Activated T-helper 2 cell treated with anti-CD3 and anti-CD28 coated beads, Interferon-gamma antibody, Interleukin-2, Interleukin-4, amounts not matched to agents 10 μg/mL and 5 μg/mL and 100 μg/mL, durations not matched to agents 14 hours and 24 hours and 36 hours (primary cell): ENCODE data around the gene DDRGK1. TPM values are rescaled to one million over a fixed set of nuclear protein-coding genes. Genes with fewer than 3 reads are reported as not detected.

Experiments
- DNase-seq: peaks from one replicate; pipeline ENCODE4 v3.0.0; 2021; ENCODE audit warnings: low spot score
- H3K27ac Mint-ChIP-seq: one replicate; pipeline ENCODE4 v1.8.0; 2021; ENCODE audit warnings: mixed read lengths
- H3K27me3 Mint-ChIP-seq: one replicate; pipeline ENCODE4 v1.8.0; 2021; ENCODE audit warnings: low read depth, mixed read lengths
- H3K36me3 Mint-ChIP-seq: one replicate; pipeline ENCODE4 v1.8.0; 2021; ENCODE audit warnings: low read depth, mixed read lengths
- H3K4me1 Mint-ChIP-seq: one replicate; pipeline ENCODE4 v1.8.0; 2021; ENCODE audit warnings: low read depth, mixed read lengths
- H3K4me3 Mint-ChIP-seq: one replicate; pipeline ENCODE4 v1.8.0; 2021; ENCODE audit warnings: low read depth, mild to moderate bottlenecking, moderate library complexity, mixed read lengths
- H3K9me3 Mint-ChIP-seq: one replicate; pipeline ENCODE4 v1.8.0; 2021; ENCODE audit warnings: mixed read lengths
- intact Hi-C: fragments of 100-400 bp; cut with micrococcal nuclease; formaldehyde crosslinking; loops from one replicate; pipeline ENCODE4 v1.15.1; 2023
- total RNA-seq: library from RNA; stranded (reverse); gene quantifications from 2 replicates; pipeline ENCODE4 v1.2.3, GENCODE V29; 2022

DDRGK1 gene
- total RNA-seq, 1 donor from 2014 or later = 69.2 TPM

- Mint-ChIP-seq H3K36me3 (no peaks in the 10 kb centered on the region), H3K4me1 (peaks cover 8% of the 10 kb centered on the region), H3K27me3 (peaks cover 62% of the 10 kb centered on the region), H3K4me3 (peak overlapping the region; percentile 63), H3K9me3 (no peaks in the 10 kb centered on the region), H3K27ac (no peak overlapping the region)
- DNase-seq = no peak
- intact Hi-C loops = no loop called here
These were observed 36.4 kb upstream of the DDRGK1 start for GRCh38 chr20:3240776-3241363.

GRCh38 chr20:3239867-3240775 is 35.6 kb upstream of the DDRGK1 start:
- Mint-ChIP-seq H3K4me3 (peak overlapping the region; percentile 85), H3K9me3 (no peaks in the 10 kb centered on the region), H3K4me1 (peaks cover 8% of the 10 kb centered on the region), H3K27ac (no peak overlapping the region), H3K36me3 (no peaks in the 10 kb centered on the region), H3K27me3 (peaks cover 62% of the 10 kb centered on the region)
- no peak for DNase-seq
- intact Hi-C loops = loop anchor here (2.0 kb wide), 1 partner anchor 231 kb away; the partner anchor contains the start of gene ATRN

- H3K27ac Mint-ChIP-seq = no peak within 1 kb of the TSS
- no peaks in the 10 kb centered on the region for H3K36me3 Mint-ChIP-seq
These were observed 34.8 kb upstream of the DDRGK1 start, which contains the start of gene SLC4A11 for GRCh38 chr20:3239026-3239866. Gene SLC4A11 (minus strand): TSS chr20:3239190. CDS start chr20:3239137, 53 bp downstream.

GRCh38 chr20:3238616-3239025 is 34.1 kb upstream of the DDRGK1 start:
- H3K36me3 Mint-ChIP-seq = no peaks in the 10 kb centered on the region
- H3K27me3 Mint-ChIP-seq = peaks cover 51% of the 10 kb centered on the region
- peaks cover 8% of the 10 kb centered on the region for H3K4me1 Mint-ChIP-seq
- intact Hi-C loops = loop anchor here (2.0 kb wide), 1 partner anchor 232 kb away; the partner anchor contains the start of gene ATRN
- no peaks in the 10 kb centered on the region for H3K9me3 Mint-ChIP-seq
- peak; percentile 50 for DNase-seq
- peak overlapping the region; percentile 77 for H3K4me3 Mint-ChIP-seq
- H3K27ac Mint-ChIP-seq = no peak overlapping the region

More at GRCh38 chr20:3239026-3239866, 34.8 kb upstream of the DDRGK1 start, which contains the start of gene SLC4A11:
- no peaks in the 10 kb centered on the region for H3K9me3 Mint-ChIP-seq
- intact Hi-C loops = loop anchor here (2.0 kb wide), 1 partner anchor 232 kb away; the partner anchor contains the start of gene ATRN
- DNase-seq = peak; percentile 34
- peak within 1 kb of the TSS; percentile 85 for H3K4me3 Mint-ChIP-seq
- peaks cover 8% of the 10 kb centered on the region for H3K4me1 Mint-ChIP-seq
- H3K27me3 Mint-ChIP-seq = peaks cover 55% of the 10 kb centered on the region

- intact Hi-C loops = loop anchor here (2.0 kb wide), 1 partner anchor 233 kb away; the partner anchor contains the start of gene ATRN
- peaks cover 51% of the 10 kb centered on the region for H3K27me3 Mint-ChIP-seq
- H3K9me3 Mint-ChIP-seq = no peaks in the 10 kb centered on the region
- no peaks in the 10 kb centered on the region for H3K36me3 Mint-ChIP-seq
- peaks cover 8% of the 10 kb centered on the region for H3K4me1 Mint-ChIP-seq
- H3K27ac Mint-ChIP-seq = no peak overlapping the region
- no peak for DNase-seq
- H3K4me3 Mint-ChIP-seq = peak overlapping the region; percentile 60
These were observed 33.6 kb upstream of the DDRGK1 start for GRCh38 chr20:3237958-3238615.

- no peak for DNase-seq
- intact Hi-C loops = no loop called here
- no peak overlapping the region for H3K27ac Mint-ChIP-seq
- peak overlapping the region; percentile 60 for H3K4me3 Mint-ChIP-seq
- no peaks in the 10 kb centered on the region for H3K9me3 Mint-ChIP-seq
- H3K4me1 Mint-ChIP-seq = peaks cover 8% of the 10 kb centered on the region
- peaks cover 49% of the 10 kb centered on the region for H3K27me3 Mint-ChIP-seq
- H3K36me3 Mint-ChIP-seq = no peaks in the 10 kb centered on the region
These were observed 32.8 kb upstream of the DDRGK1 start for GRCh38 chr20:3237011-3237957.

- Mint-ChIP-seq H3K4me1 (peaks cover 8% of the 10 kb centered on the region), H3K27me3 (peaks cover 37% of the 10 kb centered on the region), H3K36me3 (no peaks in the 10 kb centered on the region), H3K27ac (no peak overlapping the region), H3K9me3 (no peaks in the 10 kb centered on the region), H3K4me3 (no peak overlapping the region)
- intact Hi-C loops = no loop called here
- no peak for DNase-seq
These were observed 31.3 kb upstream of the DDRGK1 start for GRCh38 chr20:3235666-3236324.

GRCh38 chr20:3233991-3234498 is 29.6 kb upstream of the DDRGK1 start:
- Mint-ChIP-seq H3K36me3 (no peaks in the 10 kb centered on the region), H3K4me3 (no peak overlapping the region), H3K9me3 (no peaks in the 10 kb centered on the region), H3K27ac (no peak overlapping the region), H3K4me1 (peaks cover 2% of the 10 kb centered on the region), H3K27me3 (peaks cover 24% of the 10 kb centered on the region)
- no peak for DNase-seq
- intact Hi-C loops = no loop called here

GRCh38 chr20:3233131-3233990 is 28.9 kb upstream of the DDRGK1 start:
- Mint-ChIP-seq H3K27me3 (peaks cover 22% of the 10 kb centered on the region), H3K9me3 (no peaks in the 10 kb centered on the region), H3K4me1 (peaks cover 1% of the 10 kb centered on the region), H3K4me3 (no peak overlapping the region), H3K36me3 (no peaks in the 10 kb centered on the region), H3K27ac (no peak overlapping the region)
- DNase-seq = no peak
- intact Hi-C loops = no loop called here

- Mint-ChIP-seq H3K36me3 (no peaks in the 10 kb centered on the region), H3K9me3 (no peaks in the 10 kb centered on the region), H3K27ac (no peak overlapping the region), H3K4me3 (no peak overlapping the region), H3K4me1 (peaks cover 1% of the 10 kb centered on the region), H3K27me3 (peaks cover 11% of the 10 kb centered on the region)
- DNase-seq = no peak
- intact Hi-C loops = no loop called here
These were observed 27.6 kb upstream of the DDRGK1 start for GRCh38 chr20:3231889-3232588.
